Neuronal stem cell (in vitro differentiated cells): ENCODE data around the gene MON1B.

Source experiments
- DNase-seq: peaks from one replicate; pipeline ENCODE4 v3.0.0-alpha.2; 2013; ENCODE audit warnings: low spot score
- H2AFZ ChIP-seq: one replicate; pipeline ENCODE4 v1.6.1; 2013; ENCODE audit warnings: mild to moderate bottlenecking, low read length, inconsistent platforms
- H2AK5ac ChIP-seq: 2 replicates; pipeline ENCODE4 v1.6.1; 2013; ENCODE audit warnings: low read depth, mild to moderate bottlenecking, inconsistent platforms, low read length, moderate library complexity, mixed read lengths
- H2BK120ac ChIP-seq: 2 replicates; pipeline ENCODE4 v1.6.1; 2013; ENCODE audit warnings: low read depth, mild to moderate bottlenecking, inconsistent platforms, low read length, moderate library complexity, mixed read lengths
- H2BK12ac ChIP-seq: one replicate; pipeline ENCODE4 v1.6.1; 2013; ENCODE audit warnings: low read length, inconsistent platforms
- H2BK15ac ChIP-seq: 2 replicates; pipeline ENCODE4 v1.6.1; 2013; ENCODE audit warnings: mild to moderate bottlenecking, low read length, inconsistent platforms, mixed read lengths
- H2BK5ac ChIP-seq: one replicate; pipeline ENCODE4 v1.6.1; 2013; ENCODE audit warnings: inconsistent platforms, mild to moderate bottlenecking, low read length, moderate library complexity
- H3K14ac ChIP-seq: one replicate; pipeline ENCODE4 v1.6.1; 2013; ENCODE audit warnings: low read length, inconsistent platforms
- H3K18ac ChIP-seq: 2 replicates; pipeline ENCODE4 v1.6.1; 2013; ENCODE audit warnings: low read length, inconsistent platforms
- H3K23ac ChIP-seq: 2 replicates; pipeline ENCODE4 v1.6.1; 2013; ENCODE audit warnings: low read depth, mild to moderate bottlenecking, mixed read lengths, low read length, inconsistent platforms; ENCODE audit not compliant: poor library complexity
- H3K27ac ChIP-seq: replicated peaks from 3 replicates; pipeline ENCODE4 v1.5.1; 2013; ENCODE audit warnings: low read length, inconsistent platforms
- H3K27me3 ChIP-seq, 3 experiments: 2 replicates each; pipeline ENCODE4 v1.6.1; 2013; ENCODE audit warnings: low read length in 3 of 3, mild to moderate bottlenecking in 2 of 3, inconsistent platforms in 1 of 3, low read depth in 1 of 3, mixed read lengths in 1 of 3, moderate library complexity in 1 of 3; ENCODE audit not compliant: control insufficient read depth in 3 of 3, insufficient read depth in 3 of 3
- H3K36me3 ChIP-seq, 2 donors: replicated peaks in 1 of 2; 2 replicates each; pipeline ENCODE4 v1.6.1; 2013; ENCODE audit warnings: low read length in 2 of 2; ENCODE audit not compliant: control insufficient read depth in 2 of 2, insufficient read depth in 2 of 2
- H3K4ac ChIP-seq: 2 replicates; pipeline ENCODE4 v1.6.1; 2013; ENCODE audit warnings: inconsistent platforms, mild to moderate bottlenecking, low read length, moderate library complexity
- H3K4me1 ChIP-seq, 2 donors: 1 replicate in 1 of 2; 2 replicates in 1 of 2; pipeline ENCODE4 v1.6.1; 2013; ENCODE audit warnings: low read length in 2 of 2, low read depth in 1 of 2; ENCODE audit not compliant: control insufficient read depth in 2 of 2, insufficient read depth in 1 of 2
- H3K4me2 ChIP-seq: one replicate; pipeline ENCODE4 v1.6.1; 2013; ENCODE audit warnings: mild to moderate bottlenecking, low read length, inconsistent platforms; ENCODE audit not compliant: insufficient read depth, poor library complexity, severe bottlenecking
- H3K4me3 ChIP-seq, 2 donors: 2 replicates each; pipeline ENCODE4 v1.5.1; 2013; ENCODE audit warnings: low read length in 2 of 2, mild to moderate bottlenecking in 2 of 2, inconsistent platforms in 1 of 2, moderate library complexity in 1 of 2
- H3K79me1 ChIP-seq: one replicate; pipeline ENCODE4 v1.6.1; 2013; ENCODE audit warnings: low read depth, mild to moderate bottlenecking, inconsistent platforms, low read length, moderate library complexity
- H3K9ac ChIP-seq: one replicate; pipeline ENCODE4 v1.6.1; 2013; ENCODE audit warnings: mild to moderate bottlenecking, low read depth, low read length, inconsistent platforms; ENCODE audit not compliant: poor library complexity
- H3K9me3 ChIP-seq, 2 donors: replicated peaks in 1 of 2; 2 replicates each; pipeline versions ENCODE3 to v1.6.1; 2013; ENCODE audit warnings: low read length in 2 of 2, mild to moderate bottlenecking in 2 of 2, inconsistent platforms in 1 of 2, low read depth in 1 of 2, mixed read lengths in 1 of 2, moderate library complexity in 1 of 2; ENCODE audit not compliant: control insufficient read depth in 2 of 2, insufficient read depth in 1 of 2
- H4K8ac ChIP-seq: one replicate; pipeline ENCODE4 v1.6.1; 2013; ENCODE audit warnings: low read depth, mild to moderate bottlenecking, inconsistent platforms, low read length, moderate library complexity
- H4K91ac ChIP-seq: one replicate; pipeline ENCODE4 v1.6.1; 2013; ENCODE audit warnings: low read length, low read depth, mild to moderate bottlenecking, inconsistent platforms; ENCODE audit not compliant: poor library complexity
- WGBS, 2 donors: extraction: QIAGEN DNeasy Blood & Tissue Kit; methylation state at CpG; one replicate each; pipeline ENCODE4 v1.1.7; 2013; ENCODE audit warnings: missing lambda C conversion rate in 2 of 2, mixed read lengths in 1 of 2; ENCODE audit not compliant: insufficient read length in 2 of 2, insufficient replicate concordance in 1 of 2; ENCODE audit errors: extremely low coverage in 2 of 2; 5-methylcytosine and 5-hydroxymethylcytosine counted together

MON1B gene

GRCh38 chr16:77221482-77221881 lies 30.5 kb downstream of the MON1B start:
- Histone ChIP-seq H2BK12ac (no peak overlapping the region), H3K36me3 (peaks cover 0 to 2% of the 10 kb centered on the region in 2 donors), H3K9me3 (no peaks in the 10 kb centered on the region), H3K23ac (no peak overlapping the region), H4K91ac (no peak overlapping the region), H3K27ac (no peak overlapping the region), H2BK120ac (no peak overlapping the region), H3K4ac (no peak overlapping the region), H3K79me1 (no peaks in the 10 kb centered on the region), H3K14ac (no peak overlapping the region), H2AFZ (no peak overlapping the region), H2BK15ac (no peak overlapping the region), H3K4me3 (no peak overlapping the region), H4K8ac (no peak overlapping the region), H2AK5ac (no peak overlapping the region), H2BK5ac (no peak overlapping the region), H3K27me3 (peaks cover 0 to 4% (median 0%) of the 10 kb centered on the region in 3 experiments), H3K4me1 (no peaks in the 10 kb centered on the region), H3K9ac (no peak overlapping the region), H3K18ac (no peak overlapping the region), H3K4me2 (no peak overlapping the region)
- no peak for DNase-seq
- no CpG with 5 or more reads among the region's 4 CpGs for WGBS, 2 donors

- H4K8ac ChIP-seq: no peak overlapping the region
- H2BK15ac ChIP-seq: no peak overlapping the region
- no CpG with 5 or more reads among the region's 10 CpGs for WGBS, 2 donors
- H3K9me3 ChIP-seq: no peaks in the 10 kb centered on the region
- no peak for DNase-seq
- peaks cover 0 to 7% (median 0%) of the 10 kb centered on the region in 3 experiments for H3K27me3 ChIP-seq
- no peak overlapping the region for H3K4ac ChIP-seq
- no peak overlapping the region for H3K23ac ChIP-seq
- no peak overlapping the region for H3K9ac ChIP-seq
- no peak overlapping the region for H3K4me2 ChIP-seq
- no peak overlapping the region for H3K14ac ChIP-seq
- no peaks in the 10 kb centered on the region for H3K4me1 ChIP-seq
- no peak overlapping the region for H3K27ac ChIP-seq
- peaks cover 0 to 2% of the 10 kb centered on the region in 2 donors for H3K36me3 ChIP-seq
- H2BK5ac ChIP-seq: no peak overlapping the region
- no peak overlapping the region for H3K18ac ChIP-seq
- H2AK5ac ChIP-seq: no peak overlapping the region
- H2BK120ac ChIP-seq: no peak overlapping the region
- H4K91ac ChIP-seq: no peak overlapping the region
- H3K4me3 ChIP-seq: no peak overlapping the region
- no peak overlapping the region for H2AFZ ChIP-seq
- H3K79me1 ChIP-seq: no peaks in the 10 kb centered on the region
- H2BK12ac ChIP-seq: no peak overlapping the region
Observed at GRCh38 chr16:77223184-77223583, 32.2 kb downstream of the MON1B start.

DNA sequence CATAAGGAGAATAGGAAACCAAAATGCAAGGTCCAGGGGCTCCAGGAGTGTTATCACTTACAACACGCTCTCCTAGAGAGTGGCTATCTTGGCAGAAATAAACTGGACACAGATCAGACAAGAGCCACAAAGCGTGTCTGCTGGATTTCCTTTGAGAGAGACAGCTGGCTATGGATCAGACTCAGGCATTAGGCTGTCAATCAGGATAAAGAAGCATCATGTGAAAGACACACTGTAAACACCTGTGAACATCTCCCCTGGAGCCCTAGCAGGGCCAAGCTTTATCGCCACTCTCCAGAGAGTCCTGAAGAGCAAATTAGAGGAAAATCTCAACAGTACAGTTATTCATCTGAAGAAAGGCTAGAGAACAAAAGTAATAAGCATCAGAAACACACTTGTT lies 34.2 kb downstream of the MON1B start:
- Histone ChIP-seq H3K27me3 (peaks cover 0 to 7% (median 0%) of the 10 kb centered on the region in 3 experiments), H4K8ac (no peak overlapping the region), H3K4me2 (no peak overlapping the region), H2AFZ (no peak overlapping the region), H3K4me1 (no peaks in the 10 kb centered on the region), H3K36me3 (peaks cover 0 to 2% of the 10 kb centered on the region in 2 donors), H2BK5ac (no peak overlapping the region), H3K9ac (no peak overlapping the region), H3K27ac (no peak overlapping the region), H3K4ac (no peak overlapping the region), H2BK120ac (no peak overlapping the region), H2BK15ac (no peak overlapping the region), H3K14ac (no peak overlapping the region), H2BK12ac (no peak overlapping the region), H3K9me3 (no peaks in the 10 kb centered on the region), H3K23ac (no peak overlapping the region), H3K18ac (no peak overlapping the region), H4K91ac (no peak overlapping the region), H3K79me1 (no peaks in the 10 kb centered on the region), H3K4me3 (no peak overlapping the region), H2AK5ac (no peak overlapping the region)
- no peak for DNase-seq
- no CpG with 5 or more reads among the region's 3 CpGs for WGBS, 2 donors

- no peak overlapping the region for H3K4me3 ChIP-seq
- H2BK12ac ChIP-seq: no peak overlapping the region
- H3K9me3 ChIP-seq: no peaks in the 10 kb centered on the region
- no peak overlapping the region for H3K4ac ChIP-seq
- no peak overlapping the region for H3K4me2 ChIP-seq
- no peaks in the 10 kb centered on the region for H3K79me1 ChIP-seq
- peaks cover 0 to 7% (median 0%) of the 10 kb centered on the region in 3 experiments for H3K27me3 ChIP-seq
- H4K8ac ChIP-seq: no peak overlapping the region
- H3K36me3 ChIP-seq: no peaks in the 10 kb centered on the region
- H3K9ac ChIP-seq: no peak overlapping the region
- H2BK5ac ChIP-seq: no peak overlapping the region
- H3K23ac ChIP-seq: no peak overlapping the region
- no peak overlapping the region for H2AFZ ChIP-seq
- no peaks in the 10 kb centered on the region for H3K4me1 ChIP-seq
- H2BK15ac ChIP-seq: no peak overlapping the region
- H4K91ac ChIP-seq: no peak overlapping the region
- no peak overlapping the region for H2AK5ac ChIP-seq
- no peak overlapping the region for H3K14ac ChIP-seq
- no peak overlapping the region for H3K18ac ChIP-seq
- WGBS, 2 donors: no CpG with 5 or more reads among the region's 5 CpGs
- no peak for DNase-seq
- H2BK120ac ChIP-seq: no peak overlapping the region
- no peak overlapping the region for H3K27ac ChIP-seq
Observed at GRCh38 chr16:77227745-77228144, 36.8 kb downstream of the MON1B start.
